ENCODE data around the gene RCL1. TPM values are rescaled to one million over a fixed set of nuclear protein-coding genes. Genes with fewer than 3 reads are reported as not detected.

The RCL1 gene
- total RNA-seq, 4 donors from 2014 or later = 15.6 to 29.3 (median 18.3) TPM

DNA sequence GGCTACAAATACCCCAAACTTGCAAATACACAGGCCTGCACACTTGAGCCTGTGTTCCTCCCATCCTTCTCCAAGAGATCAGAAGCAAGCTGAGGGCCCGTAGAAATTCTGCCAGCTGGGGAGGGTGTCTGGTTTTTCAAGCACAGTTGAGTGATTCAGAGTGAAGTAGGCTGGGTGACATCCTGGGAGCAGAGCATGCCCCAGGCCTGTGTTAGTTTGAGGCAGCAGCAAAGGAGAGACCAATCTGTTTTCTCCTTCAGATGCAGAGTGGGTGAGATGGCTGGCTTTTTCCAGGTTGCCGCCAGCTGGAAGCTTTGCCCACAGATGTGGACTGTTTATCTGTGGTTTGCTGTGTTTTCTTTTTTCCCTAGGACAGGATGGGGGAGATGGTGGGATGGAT, 63.1 kb downstream of the RCL1 start:
- Histone ChIP-seq H3K27me3 (no peaks in the 10 kb centered on the region), H3K9me3 (no peaks in the 10 kb centered on the region), H3K4me1 (peaks cover 14 to 15% of the 10 kb centered on the region in 2 donors), H3K27ac (peak overlapping the region in 2 of 3 donors; percentile 28 to 60), H3K36me3 (peaks cover 0 to 5% of the 10 kb centered on the region in 2 donors), H3K4me3 (replicated peaks in 1 of 3) (no peak overlapping the region)
- WGBS, 2 donors = 43% methylated on average over 2 of the region's 2 CpGs
- intact Hi-C loops (cut with DNase I) = no loop called here
- DNase-seq = peak; percentile 73 to 82
- TF ChIP-seq POLR2A (IDR thresholded peaks at IDR 0.05) (no peak), CTCF (IDR thresholded peaks at IDR 0.05) (no peak)

GRCh38 chr9:4857163-4857810, 64.5 kb downstream of the RCL1 start:
- no peak overlapping the region for H3K27ac ChIP-seq
- WGBS, 2 donors = 80 to 89% methylated on average over 8 of the region's 8 CpGs
- intact Hi-C loops (cut with DNase I) = no loop called here

GRCh38 chr9:4859035-4859434, 66.3 kb downstream of the RCL1 start:
- H3K27me3 ChIP-seq = no peaks in the 10 kb centered on the region
- no peak overlapping the region for H3K27ac ChIP-seq
- H3K9me3 ChIP-seq = no peaks in the 10 kb centered on the region
- WGBS, 2 donors = 97 to 98% methylated on average over 6 of the region's 6 CpGs
- no peak overlapping the region for H3K4me3 ChIP-seq (replicated peaks in 1 of 3)
- H3K4me1 ChIP-seq = peaks cover 14 to 15% of the 10 kb centered on the region in 2 donors
- TF ChIP-seq CTCF (IDR thresholded peaks at IDR 0.05) (no peak), POLR2A (IDR thresholded peaks at IDR 0.05) (no peak)
- DNase-seq = no peak
- intact Hi-C loops (cut with DNase I) = no loop called here
- H3K36me3 ChIP-seq = peaks cover 0 to 7% of the 10 kb centered on the region in 2 donors

More at GRCh38 chr9:4857163-4857810, 64.5 kb downstream of the RCL1 start:
- Histone ChIP-seq H3K4me3 (replicated peaks in 1 of 3) (no peak overlapping the region), H3K36me3 (peaks cover 0 to 7% of the 10 kb centered on the region in 2 donors), H3K9me3 (no peaks in the 10 kb centered on the region), H3K27me3 (no peaks in the 10 kb centered on the region), H3K4me1 (peaks cover 14 to 15% of the 10 kb centered on the region in 2 donors)
- no peak for TF ChIP-seq CTCF (IDR thresholded peaks at IDR 0.05)
- no peak for TF ChIP-seq POLR2A (IDR thresholded peaks at IDR 0.05)
- DNase-seq = no peak

DNA sequence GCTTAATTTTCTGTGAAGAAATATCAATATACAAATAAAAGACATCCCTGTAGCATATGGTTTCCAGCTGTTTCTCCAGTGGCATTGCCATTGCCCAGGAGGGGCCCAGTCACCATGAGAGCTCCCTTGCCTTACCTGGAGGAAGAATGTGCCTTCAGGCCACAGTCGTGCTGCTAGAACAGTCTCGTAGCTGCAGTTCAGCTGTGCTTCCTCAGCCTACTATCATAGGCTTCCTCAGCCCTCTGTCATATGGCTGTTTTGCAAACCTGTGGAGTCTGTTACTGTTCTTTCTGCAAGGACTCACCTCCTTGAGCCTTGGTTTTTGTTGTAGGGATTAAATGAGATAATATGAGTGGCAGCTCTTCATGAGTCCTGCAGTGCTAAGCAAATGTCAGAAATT, 67.6 kb downstream of the RCL1 start:
- Histone ChIP-seq H3K27me3 (no peaks in the 10 kb centered on the region), H3K36me3 (peaks cover 0 to 7% of the 10 kb centered on the region in 2 donors), H3K9me3 (no peaks in the 10 kb centered on the region), H3K4me3 (replicated peaks in 1 of 3) (no peak overlapping the region), H3K4me1 (peaks cover 10 to 11% of the 10 kb centered on the region in 2 donors), H3K27ac (no peak overlapping the region)
- DNase-seq = no peak
- intact Hi-C loops (cut with DNase I) = no loop called here
- 50 to 100% methylated on average over 2 of the region's 2 CpGs for WGBS, 2 donors
- TF ChIP-seq POLR2A (IDR thresholded peaks at IDR 0.05) (no peak), CTCF (IDR thresholded peaks at IDR 0.05) (no peak)

DNA sequence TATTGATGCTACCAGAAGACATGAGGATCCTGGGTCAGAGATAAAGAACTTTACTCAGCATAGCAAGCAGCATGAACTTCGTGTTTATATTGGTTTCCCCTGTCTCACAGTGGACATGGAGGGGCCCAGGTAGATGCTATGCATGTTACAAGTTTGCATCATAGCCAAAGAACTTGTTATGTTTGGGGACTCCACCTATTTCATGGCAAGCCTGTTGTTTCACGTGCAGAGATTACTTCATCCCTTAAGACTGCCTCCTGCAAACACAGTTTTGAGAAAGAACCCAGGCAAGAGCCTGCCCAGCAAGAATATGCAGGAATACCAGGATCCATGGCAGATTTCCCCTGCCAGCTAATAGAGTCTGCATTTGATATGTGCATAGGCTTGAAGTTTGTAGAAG, 68.4 kb downstream of the RCL1 start:
- Histone ChIP-seq H3K27me3 (no peaks in the 10 kb centered on the region), H3K27ac (no peak overlapping the region), H3K36me3 (peaks cover 0 to 7% of the 10 kb centered on the region in 2 donors), H3K9me3 (no peaks in the 10 kb centered on the region), H3K4me1 (peaks cover 2 to 3% of the 10 kb centered on the region in 2 donors), H3K4me3 (replicated peaks in 1 of 3) (no peak overlapping the region)
- intact Hi-C loops (cut with DNase I) = no loop called here
- no peak for DNase-seq
- WGBS, 2 donors = 92 to 96% methylated on average over 2 of the region's 2 CpGs
- TF ChIP-seq POLR2A (IDR thresholded peaks at IDR 0.05) = no peak
- no peak for TF ChIP-seq CTCF (IDR thresholded peaks at IDR 0.05)

Data from thyroid gland (tissue), 4 donors.